ENCODE measurements around the gene MRI1.
A peak's percentile ranks its signal among the peaks of the same experiment; 100 is the strongest.
"Not testable (repeated sequence)": the region's sequence is repeated elsewhere in the genome, so short reads cannot be mapped to it uniquely, and the experiment has no call there.

MRI1 gene

GRCh38 chr19:13762635-13763235, 1.6 kb upstream of the MRI1 start:
- DNase-seq, result no peak

GRCh38 chr19:13763265-13763664, 1.1 kb upstream of the MRI1 start:
- DNase-seq, result no peak

- DNase-seq, result no peak
Observed at GRCh38 chr19:13764821-13765394, 586 bp downstream of the MRI1 start.

GRCh38 chr19:13765395-13766094, 1.2 kb downstream of the MRI1 start:
- no peak for DNase-seq

GRCh38 chr19:13766095-13766481, 1.8 kb downstream of the MRI1 start:
- no peak for DNase-seq

GRCh38 chr19:13768510-13768909, 4.2 kb downstream of the MRI1 start:
- DNase-seq, result no peak

- DNase-seq, result no peak
Observed at GRCh38 chr19:13770013-13770635, 5.8 kb downstream of the MRI1 start.

GRCh38 chr19:13774217-13775191, 10.2 kb downstream of the MRI1 start, which contains the start of gene C19orf53:
TSS of gene C19orf53 (plus strand) at chr19:13774456. CDS start at chr19:13774478, 22 bp downstream.
- peak; percentile 90 for DNase-seq

GRCh38 chr19:13778398-13778797, 14.1 kb downstream of the MRI1 start:
- no peak for DNase-seq

- DNase-seq, result no peak
Observed at GRCh38 chr19:13778847-13779246, 14.5 kb downstream of the MRI1 start.

- not testable (repeated sequence) for DNase-seq
Observed at GRCh38 chr19:13779794-13780193, 15.5 kb downstream of the MRI1 start.

- no peak for DNase-seq
Observed at GRCh38 chr19:13781547-13781946, 17.2 kb downstream of the MRI1 start.

- DNase-seq, result no peak
Observed at GRCh38 chr19:13782537-13782936, 18.2 kb downstream of the MRI1 start.

- no peak for DNase-seq
Observed at GRCh38 chr19:13783565-13784500, 19.5 kb downstream of the MRI1 start.

- no peak for DNase-seq
Observed at GRCh38 chr19:13784731-13785452, 20.6 kb downstream of the MRI1 start.

GRCh38 chr19:13788991-13789390, 24.7 kb downstream of the MRI1 start:
- no peak for DNase-seq

- DNase-seq, result no peak
Observed at GRCh38 chr19:13790354-13790753, 26.0 kb downstream of the MRI1 start.

GRCh38 chr19:13793317-13793716, 29.0 kb downstream of the MRI1 start:
- not testable (repeated sequence) for DNase-seq

- peak; percentile 9 for DNase-seq
Observed at GRCh38 chr19:13794398-13794756, 30.1 kb downstream of the MRI1 start.

- DNase-seq, result peak; percentile 97
Observed at GRCh38 chr19:13794757-13795589, 30.7 kb downstream of the MRI1 start, which contains the start of gene ZSWIM4. TSS of gene ZSWIM4 (plus strand) at chr19:13795443. CDS start at chr19:13795649, 206 bp downstream.

Data from DMS79 treated with DMSO at 0.1 percent for 48 hours (cell line).